NCI-H187 (cell line): Measurements from ENCODE around the gene NHS.
"Not testable (repeated sequence)": the region's sequence is repeated elsewhere in the genome, so short reads cannot be mapped to it uniquely, and the experiment has no call there.

Source experiments
- DNase-seq, 2 experiments: peaks; one replicate each; lab custom pipeline; 2025; lab: John Stamatoyannopoulos, UW

The NHS gene

DNA sequence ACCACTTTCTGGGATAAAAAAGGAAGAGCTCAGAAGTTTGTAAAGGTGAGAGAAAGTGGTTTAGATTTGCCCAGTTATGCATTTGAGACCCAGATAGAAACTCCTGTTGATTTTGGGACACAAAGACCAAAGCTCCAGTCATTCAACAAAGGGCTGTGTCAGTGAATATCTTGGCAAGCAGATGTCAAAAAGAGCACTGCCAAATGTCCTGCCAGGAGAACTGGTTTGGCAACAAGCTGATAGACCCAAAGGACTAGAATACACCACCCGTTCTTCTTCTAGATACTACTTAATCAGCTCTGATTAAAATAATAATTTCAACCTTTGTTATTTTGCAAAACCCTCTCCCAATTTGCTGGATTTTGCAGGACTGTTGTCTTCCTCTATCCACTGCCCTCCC, 121.4 kb downstream of the NHS start:
- DNase-seq = no peak

DNA sequence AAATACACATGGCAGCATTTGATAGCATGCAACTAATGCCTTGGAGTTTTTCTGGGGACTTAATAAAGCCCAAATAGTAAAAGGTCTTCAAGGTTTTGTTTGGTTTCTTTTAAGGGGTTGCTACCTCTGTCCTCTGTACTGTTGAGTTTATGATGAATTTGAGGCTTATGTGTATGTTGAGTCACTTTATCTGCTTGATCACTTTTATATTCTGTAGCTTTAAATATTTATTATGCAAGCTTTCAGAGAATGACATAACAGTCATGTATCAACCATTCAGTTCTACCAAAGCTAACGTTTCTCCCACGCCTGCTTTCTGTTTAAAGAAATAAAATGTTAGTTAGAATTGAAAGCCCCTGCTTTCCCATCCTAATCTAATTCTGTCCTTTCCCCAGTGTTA, 122.2 kb downstream of the NHS start:
- DNase-seq = no peak

DNA sequence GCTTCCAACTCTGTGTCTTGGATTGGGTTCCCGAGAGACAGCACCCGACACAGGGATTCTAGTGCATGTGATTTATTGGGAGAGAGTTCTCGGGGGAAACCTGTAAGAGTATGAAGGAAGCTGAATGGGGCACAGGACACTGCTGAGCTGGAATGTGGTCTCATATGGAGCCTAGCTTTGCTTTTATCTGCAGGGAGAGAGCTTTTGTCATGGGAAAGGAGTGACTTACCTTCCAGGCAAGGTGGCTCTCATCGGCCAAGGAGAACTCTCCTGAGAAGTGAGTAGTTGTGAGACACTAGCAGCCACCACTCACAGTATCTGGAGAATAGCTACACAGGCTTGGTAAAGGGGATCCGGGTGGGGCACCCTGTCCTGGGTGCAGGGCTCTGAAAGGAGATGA, 124.5 kb downstream of the NHS start:
- DNase-seq = no peak

DNA sequence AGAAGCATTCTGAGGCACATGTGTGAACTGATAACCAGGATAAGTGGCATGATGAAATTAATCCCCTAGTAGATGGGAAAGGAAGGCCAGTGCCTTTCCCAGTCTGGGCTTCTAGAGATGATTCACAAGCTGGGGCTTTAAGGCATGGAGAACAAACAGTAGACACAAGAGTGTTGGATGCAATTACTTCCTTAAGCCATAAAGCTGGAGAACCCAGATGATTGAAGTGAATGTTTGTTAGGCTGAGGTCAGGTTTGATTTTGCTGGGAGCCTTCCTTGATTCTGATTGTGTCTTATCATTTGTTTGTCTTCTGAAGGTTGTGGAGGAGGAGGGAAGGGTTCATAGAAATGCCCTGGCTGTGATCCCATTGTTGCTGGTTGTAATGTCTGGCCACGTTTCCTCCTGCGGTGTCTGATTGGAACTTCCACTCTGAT, 125.2 kb downstream of the NHS start:
- no peak for DNase-seq

DNA sequence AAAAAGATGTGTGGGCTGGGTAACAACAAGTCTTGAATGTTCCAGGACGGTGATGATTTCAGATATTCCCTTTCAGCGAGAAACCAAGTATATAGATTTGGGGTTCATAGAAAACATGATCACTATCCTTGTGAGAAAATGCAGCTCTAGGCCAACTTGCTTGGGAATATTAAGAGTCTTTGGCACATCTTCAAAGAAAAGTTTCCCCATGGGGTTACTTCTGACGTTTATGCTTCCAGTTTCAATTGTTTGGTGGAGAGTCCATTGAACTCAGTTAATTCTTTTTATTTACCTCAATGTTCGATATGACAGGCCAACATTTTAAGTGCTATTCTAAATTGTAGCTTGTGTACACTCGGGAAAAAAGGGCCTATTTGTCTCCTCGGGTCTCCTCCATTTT, 126.7 kb downstream of the NHS start:
- DNase-seq = no peak

DNA sequence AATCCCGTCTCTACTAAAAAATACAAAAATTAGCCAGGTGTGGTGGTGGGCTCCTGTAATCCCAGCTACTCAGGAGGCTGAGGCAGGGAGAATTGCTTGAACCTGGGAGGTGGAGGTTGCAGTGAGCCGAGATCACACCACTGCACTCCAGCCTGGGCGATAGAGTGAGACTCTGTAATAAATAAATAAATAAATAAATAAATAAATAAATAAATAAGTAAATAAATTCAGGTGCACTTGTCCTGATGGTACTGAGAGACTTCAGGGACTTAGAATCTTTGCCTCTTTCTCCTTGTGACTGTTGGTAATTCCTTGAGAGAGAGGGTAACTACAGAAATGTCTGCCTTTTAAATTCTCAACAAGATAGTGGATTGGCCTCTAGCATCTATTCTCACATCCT, 131.4 kb downstream of the NHS start:
- DNase-seq = not testable (repeated sequence)

DNA sequence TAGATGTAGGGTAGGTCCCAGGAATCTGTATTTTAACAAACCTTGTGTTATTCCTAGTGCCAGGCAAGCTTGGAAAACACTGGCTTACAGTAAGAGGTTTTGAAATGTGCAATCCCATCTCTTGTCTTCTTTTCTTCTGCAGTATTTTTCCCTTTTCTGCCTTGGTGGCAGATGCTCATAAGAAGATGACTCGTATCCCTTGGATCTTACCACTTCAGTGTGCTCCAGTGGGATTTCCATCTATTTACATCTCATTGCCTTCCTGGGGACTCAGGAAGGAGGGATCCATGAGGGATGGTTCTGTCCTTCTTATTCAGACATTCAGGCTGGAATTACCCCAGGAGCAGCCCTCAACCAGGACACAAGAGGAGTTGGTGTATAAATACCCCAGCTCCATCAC, 136.6 kb downstream of the NHS start:
- no peak for DNase-seq

DNA sequence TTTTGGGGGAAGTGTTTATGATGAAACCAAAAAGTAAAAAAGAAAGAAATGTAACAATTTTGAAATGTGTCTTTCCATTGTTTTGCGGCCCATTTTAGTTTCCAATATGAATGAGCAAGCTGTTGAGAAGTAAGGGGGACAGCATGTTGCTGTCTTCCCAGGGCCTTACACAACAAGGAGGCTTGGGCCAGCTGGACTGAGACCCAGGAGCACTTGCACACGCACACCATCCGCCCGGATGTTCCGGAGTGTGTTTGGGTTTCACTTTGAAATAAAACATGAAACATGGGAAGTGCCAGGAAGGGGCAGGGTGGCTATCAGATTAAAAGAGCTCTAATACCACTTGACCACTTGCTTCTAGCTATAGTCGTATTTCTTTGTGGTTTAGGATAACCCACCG, 144.4 kb downstream of the NHS start:
- DNase-seq = no peak

DNA sequence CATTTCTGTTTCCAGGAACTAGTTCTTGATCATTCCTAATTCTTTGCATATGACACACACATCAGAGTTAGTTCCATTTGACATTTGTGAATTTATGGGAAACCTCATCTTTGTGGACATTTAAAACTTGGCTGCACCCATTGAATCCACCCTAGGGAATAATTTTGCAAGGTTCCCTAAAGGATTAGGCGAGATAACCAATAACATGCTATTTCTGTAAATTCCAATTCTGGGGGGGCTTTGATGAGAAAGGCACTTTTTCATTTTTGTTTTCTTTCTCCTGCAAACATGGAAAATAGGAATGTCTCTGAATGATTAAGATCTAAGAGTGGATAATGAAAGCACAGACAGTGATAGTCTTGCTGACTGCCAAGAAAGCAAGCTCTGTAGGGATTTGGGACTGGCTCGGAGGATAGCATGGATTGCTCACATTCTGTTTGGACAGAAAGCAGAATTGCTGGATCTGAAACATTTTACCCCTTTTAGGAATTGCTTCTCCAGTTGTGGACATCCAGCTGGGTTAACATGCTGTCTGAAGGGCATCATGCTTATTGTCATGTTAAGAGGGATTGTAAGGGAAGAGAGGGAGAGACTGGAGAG, 145.1 kb downstream of the NHS start:
- DNase-seq = no peak

DNA sequence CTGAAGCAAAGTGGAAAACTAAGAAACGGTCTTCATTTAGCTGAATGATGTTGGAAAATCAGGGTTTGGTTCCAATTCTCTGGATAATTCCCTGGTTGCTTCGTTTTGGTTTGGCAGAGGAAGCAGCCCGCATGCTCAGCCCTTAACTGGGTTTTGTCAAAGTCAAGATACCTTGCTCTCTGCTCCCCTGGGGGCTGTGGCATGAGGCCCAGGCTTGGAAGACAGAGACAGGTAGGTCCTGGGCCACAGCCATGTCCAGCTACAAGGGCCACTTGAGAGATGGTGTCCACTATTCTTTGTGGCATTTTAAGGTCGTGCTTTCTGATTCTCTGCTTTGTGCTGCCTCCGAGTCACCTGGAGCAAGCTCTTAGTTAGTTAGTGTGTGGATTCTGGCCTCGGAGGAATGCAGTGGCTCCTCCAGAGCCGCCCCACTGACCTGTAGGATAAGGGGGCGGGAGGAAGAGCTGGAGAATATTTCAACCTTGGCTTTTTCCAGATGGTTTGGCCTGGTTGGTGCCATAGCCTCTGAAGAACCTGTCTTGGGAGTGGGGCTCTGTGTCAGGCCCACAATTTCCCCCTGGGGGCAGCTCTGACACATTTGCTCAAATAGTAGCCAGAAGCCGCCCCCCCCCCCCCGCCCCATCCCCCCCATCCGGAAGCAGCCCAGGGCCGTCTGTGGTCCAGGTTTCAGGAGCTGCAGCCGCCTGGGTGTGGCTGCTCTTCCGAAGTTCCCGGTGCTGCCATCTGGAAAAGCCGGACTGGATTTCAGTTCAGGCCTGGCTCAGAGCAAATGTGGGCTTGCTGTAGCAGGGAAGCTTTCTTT, 147.1 kb downstream of the NHS start:
- DNase-seq = no peak

DNA sequence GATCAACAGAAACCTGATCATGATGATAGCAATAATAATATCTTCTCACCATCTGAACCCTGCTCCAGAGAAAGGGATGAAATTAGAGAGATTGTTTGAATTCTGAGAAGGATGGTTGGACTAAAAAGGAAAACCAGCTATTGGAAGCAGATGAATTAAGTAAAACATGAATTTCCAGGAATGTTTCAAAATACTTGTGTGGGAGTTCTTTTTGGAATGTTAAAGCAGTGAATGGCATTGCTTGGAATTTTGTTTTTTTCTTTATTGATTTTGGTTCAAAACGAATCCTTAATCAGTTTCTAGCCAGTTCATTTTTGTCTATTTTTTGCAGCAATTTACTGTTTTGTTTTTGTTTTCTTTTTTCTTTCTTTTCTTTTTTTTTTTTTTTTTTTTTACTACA, 150.3 kb downstream of the NHS start:
- DNase-seq = no peak

DNA sequence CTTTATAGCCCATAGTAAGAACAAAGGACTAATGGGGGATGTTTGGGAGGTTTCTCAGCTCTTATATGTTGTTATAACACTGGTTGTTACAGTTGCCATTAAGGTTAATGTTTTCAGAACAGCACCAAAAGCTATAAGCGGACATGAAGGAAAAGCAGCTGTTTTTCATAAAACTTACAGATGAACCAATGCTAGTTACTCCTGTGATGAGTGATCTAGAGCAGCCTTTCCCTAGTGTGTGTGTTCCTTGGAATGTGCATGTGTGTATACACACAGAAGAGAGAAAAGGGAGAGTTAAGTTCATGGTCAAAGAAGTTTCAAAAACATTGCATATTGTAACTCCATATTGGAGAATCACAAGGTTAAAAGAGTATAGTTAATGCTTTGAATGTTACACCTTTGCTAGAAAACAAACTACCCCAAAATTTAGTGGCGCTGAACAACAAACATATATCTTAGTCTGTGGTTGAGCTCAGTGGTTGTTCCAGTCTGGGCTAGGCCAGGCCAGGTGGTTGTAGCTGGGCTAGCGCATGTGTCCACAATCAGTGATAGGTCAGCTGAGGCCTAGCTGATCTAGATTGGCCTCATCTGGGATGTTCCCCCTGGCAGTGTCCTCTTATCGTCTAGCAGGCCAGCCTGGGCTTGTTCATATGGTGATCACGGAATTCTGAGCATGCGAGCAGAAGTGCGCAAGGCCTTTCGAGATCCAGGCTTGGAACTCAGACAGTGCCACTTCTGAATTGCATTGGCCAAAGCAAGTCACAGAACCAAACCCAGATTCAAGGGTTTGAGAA, 151.0 kb downstream of the NHS start:
- DNase-seq = no peak

DNA sequence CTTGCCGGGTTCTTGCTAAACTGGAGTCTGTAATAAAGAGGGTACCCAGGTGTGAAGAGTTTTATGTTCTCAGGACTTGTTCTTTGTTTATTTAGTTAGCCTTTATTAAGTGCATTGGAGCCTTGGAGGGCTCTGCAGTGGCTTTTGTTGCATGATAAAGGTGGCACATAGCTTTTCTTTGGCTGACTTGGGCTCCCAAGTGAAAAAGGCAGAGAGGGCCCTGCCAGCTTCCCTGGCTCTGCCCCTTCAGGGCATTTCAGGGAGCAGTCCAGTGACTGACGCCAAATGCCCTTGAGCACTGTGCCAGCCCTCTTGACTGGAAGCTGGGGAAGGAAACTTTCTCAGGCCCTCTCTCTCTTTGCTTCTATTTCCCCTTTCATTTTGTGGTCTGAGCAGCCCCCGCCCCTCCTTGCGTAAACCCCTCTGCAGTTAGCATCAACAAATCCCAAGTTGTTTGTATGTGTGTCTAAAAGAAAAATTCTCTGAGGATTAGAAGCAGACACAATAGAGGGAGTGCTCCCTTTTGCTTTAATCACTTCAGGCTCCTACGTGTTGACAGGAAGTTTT, 152.2 kb downstream of the NHS start:
- no peak for DNase-seq

DNA sequence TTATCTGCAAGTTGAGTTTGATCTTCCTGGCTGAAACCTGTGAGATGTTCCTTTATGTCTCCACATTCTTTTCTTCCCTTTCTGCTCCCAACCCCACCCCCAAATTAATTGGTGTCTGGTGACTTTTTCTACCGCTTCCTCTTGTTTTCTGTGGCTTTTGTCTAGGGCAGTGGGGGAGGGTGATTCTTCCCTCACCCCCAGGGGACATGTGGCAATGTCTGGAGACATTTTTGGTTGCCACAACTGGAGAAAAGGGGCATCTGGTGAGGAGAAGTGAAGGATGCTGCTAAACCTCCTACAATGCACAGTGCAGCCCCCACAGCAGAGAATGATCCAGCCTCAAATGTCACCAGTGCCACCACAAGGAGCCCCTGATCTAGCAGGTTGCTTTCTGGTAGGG, 152.9 kb downstream of the NHS start:
- DNase-seq = no peak

DNA sequence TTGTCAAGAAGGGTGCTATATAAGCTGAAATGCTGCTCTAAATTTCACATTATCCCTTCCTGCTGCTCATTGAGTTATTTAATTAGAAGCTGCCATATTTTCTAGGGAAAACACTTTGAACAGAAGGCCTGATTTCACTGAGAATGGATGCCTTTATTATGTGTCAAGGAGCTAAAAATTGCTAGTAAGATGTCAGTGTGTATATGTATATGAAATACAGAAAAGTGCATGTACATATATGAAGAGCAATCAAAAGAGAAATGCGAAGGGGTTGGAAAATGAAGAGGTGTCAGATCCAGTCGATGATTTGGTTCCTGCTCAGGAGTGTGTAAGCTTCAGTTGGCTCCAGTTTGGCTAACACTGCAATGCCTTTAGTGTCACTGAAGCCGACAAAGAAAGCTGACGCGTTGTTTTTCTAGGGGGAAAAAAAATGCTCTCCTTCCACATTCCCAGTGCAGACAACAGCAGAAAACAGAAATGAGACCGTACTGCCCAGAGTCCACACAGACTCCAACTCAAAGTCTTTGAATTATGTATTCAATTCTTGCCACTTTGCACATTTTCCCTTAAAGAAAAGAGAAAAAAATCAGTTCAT, 154.2 kb downstream of the NHS start:
- no peak for DNase-seq

DNA sequence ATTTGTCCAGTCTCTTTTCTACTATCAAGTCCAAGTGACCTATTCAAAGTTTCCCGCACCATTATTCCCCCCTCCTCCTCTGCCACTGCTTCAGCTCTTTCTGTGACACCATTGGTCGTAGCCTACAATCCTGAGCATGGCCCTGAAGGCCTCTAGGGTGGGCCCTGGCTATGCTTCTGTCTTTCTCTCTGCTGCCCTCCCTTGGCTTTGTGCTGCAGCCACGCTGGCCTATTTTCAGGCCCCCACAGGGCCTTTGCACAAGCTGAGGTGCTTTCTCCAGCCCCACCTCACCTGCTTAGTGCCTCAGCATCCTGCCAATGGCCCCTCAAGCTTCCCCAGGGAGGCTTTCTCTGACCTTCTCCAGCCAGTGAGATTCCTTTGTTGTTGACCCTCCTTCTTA, 156.5 kb downstream of the NHS start:
- no peak for DNase-seq

DNA sequence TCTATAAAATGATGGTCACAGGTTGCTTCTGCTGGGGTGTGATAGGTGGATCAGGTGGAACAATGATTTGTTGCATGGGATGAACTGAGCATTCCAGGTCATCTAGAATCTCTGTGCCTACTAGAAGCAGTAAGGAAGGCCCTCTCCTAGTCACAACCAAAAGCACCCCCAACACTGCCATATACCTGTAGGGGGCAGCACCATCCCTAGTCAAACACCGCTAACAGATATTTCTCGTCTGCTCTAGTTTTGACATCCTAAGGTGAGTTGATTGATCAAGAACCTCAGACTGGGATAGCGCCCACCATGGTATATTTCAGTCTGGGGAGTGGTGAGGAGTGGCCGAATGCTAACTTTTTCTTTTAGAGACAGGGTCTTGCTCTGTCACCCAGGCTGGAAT, 160.2 kb downstream of the NHS start:
- no peak for DNase-seq

DNA sequence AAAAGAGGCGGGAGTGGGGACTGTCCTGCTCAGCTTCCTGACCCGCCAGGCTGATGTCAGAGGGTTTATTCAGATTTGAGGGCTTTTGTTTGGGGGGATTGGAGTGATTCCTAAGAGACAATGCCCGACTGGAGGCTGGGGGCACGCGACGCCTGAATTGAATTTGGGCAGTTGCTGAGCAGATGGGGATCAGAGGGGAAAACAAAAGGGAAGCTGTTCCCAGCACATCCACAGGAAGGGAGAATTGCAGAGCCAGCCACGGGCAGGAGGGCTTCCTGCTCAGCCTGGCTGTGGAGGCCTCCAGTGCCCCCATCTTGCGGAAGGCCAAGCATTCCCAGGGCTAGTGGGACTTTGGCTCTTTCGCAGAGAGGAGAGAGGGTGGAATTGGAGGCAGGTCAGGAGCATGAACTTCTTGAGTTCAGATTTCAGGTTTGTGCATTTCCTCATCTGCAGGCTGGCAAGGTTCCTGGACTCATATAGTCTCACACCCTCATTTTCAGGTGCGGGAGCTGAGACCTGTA, 162.8 kb downstream of the NHS start:
- no peak for DNase-seq

DNA sequence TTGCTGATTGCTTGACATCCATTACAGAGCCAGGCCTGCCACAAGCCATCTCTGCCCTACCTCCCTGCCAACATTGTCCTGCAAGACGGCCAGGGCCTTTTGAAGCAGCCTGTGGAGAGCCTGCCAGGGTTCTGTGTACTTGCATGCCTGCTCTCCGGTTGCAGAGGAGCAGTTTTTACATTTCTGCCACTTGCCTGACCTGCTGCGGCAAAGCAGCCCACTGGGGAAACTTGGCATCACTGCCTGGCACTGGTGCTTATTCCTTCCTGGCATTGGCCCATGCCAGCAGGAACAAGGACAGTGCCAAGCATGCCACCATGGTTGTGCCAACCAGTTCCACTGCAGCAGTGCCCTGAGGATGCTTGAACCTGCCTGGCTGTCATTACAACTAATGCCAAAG, 167.1 kb downstream of the NHS start:
- DNase-seq = no peak

DNA sequence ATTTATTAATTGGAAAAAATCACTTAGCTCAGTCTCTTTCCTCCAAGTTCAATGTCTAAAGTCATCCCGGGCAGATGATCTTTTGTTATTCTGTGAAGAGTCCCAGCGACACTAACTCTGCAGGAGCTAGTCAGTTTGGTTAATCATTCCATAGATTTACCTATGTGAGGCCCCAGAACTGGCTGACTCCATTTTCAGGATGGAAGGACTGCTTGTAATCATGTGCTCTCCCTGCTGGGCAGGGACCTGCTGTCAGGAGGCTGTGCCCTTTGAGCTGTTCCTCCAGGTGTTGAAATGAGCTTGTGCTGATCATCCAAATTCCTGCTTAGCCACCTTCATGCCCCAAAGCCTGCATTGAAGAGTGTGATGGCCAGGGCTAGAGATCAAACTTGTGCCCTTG, 169.8 kb downstream of the NHS start:
- DNase-seq = no peak

DNA sequence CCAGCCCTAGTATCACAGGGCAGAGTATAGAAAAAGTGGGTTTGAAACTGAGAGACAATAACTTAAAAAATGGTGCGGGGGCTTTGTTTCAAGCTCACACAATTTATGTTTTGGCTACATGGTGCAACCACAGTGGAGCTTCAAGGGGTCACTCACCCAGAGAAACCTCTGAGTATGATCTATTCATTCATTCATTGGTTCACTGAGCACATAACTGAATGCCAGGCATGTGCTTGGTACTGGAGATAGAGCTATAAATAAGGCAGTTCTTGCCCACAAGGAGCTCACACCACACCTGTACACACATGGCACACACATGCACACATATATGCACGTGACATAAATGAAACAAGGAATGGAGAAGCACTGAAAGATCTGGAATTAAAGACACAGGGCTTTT, 171.4 kb downstream of the NHS start:
- no peak for DNase-seq

DNA sequence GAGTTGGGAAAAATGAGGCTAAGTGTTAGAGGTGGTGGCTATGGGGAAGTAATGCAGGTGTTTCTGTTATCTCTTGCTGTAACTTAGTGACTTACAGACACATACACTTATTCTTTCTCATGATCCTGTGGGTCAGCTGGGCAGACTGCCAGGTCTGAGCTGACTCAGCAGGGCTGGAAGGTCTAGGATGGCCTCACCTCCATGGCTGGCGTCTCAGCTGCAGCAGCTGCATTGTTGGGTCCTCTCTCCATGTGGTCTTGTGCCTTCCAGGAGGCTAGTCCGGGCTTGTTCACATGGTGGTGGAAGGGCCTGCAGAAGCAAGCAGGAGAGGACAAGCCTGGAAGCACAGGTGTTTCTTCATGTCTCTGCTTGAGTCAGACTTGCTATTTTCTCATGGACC, 172.7 kb downstream of the NHS start:
- no peak for DNase-seq
